CD14-positive monocyte (primary cell): ENCODE data around the gene NEK7. TPM values are rescaled to one million over a fixed set of nuclear protein-coding genes. Genes with fewer than 3 reads are reported as not detected.

Experiments used
- DNase-seq, 3 donors: peaks; one replicate each; pipeline ENCODE4 v3.0.0-alpha.2; 2011 to 2022
- H2AFZ ChIP-seq: 2 replicates; pipeline ENCODE4 v1.6.0; 2012; ENCODE audit warnings: mild to moderate bottlenecking, low read depth, low read length, inconsistent platforms; ENCODE audit not compliant: insufficient read depth, poor library complexity, severe bottlenecking
- H3K27ac ChIP-seq, 2 donors: 1 replicate in 1 of 2; 2 replicates in 1 of 2; pipeline ENCODE4 v1.5.1; 2012 to 2013; ENCODE audit warnings: low read length in 2 of 2, control low read depth in 1 of 2, inconsistent platforms in 1 of 2, low read depth in 1 of 2, mild to moderate bottlenecking in 1 of 2
- H3K27me3 ChIP-seq, 2 donors: one replicate each; pipeline versions ENCODE4 v1.6.0 to v1.6.1; 2011 to 2013; ENCODE audit warnings: low read length in 2 of 2; ENCODE audit not compliant: control insufficient read depth in 2 of 2, insufficient read depth in 2 of 2
- H3K36me3 ChIP-seq, 2 donors: replicated peaks in 1 of 2; 1 replicate in 1 of 2; 2 replicates in 1 of 2; pipeline versions ENCODE4 v1.5.1 to v1.6.1; 2012 to 2013; ENCODE audit warnings: low read length in 2 of 2, control low read depth in 1 of 2, inconsistent platforms in 1 of 2, mild to moderate bottlenecking in 1 of 2; ENCODE audit not compliant: insufficient read depth in 2 of 2, control insufficient read depth in 1 of 2
- H3K4me1 ChIP-seq, 2 donors: 1 replicate in 1 of 2; 2 replicates in 1 of 2; pipeline versions ENCODE4 v1.5.1 to v1.6.1; 2012 to 2013; ENCODE audit warnings: low read length in 2 of 2, control low read depth in 1 of 2, inconsistent platforms in 1 of 2, mild to moderate bottlenecking in 1 of 2, moderate library complexity in 1 of 2; ENCODE audit not compliant: insufficient read depth in 2 of 2, control insufficient read depth in 1 of 2
- H3K4me2 ChIP-seq: replicated peaks from 2 replicates; pipeline ENCODE3; 2012; ENCODE audit warnings: low read length, moderate library complexity, mild to moderate bottlenecking; ENCODE audit not compliant: poor library complexity, severe bottlenecking; ENCODE audit errors: extremely low read depth
- H3K4me3 ChIP-seq, 3 experiments: fragments of 200-600 bp in 1 of 3; sonication (generic) in 1 of 3; replicated peaks in 1 of 3; 1 replicate in 2 of 3; 2 replicates in 1 of 3; pipeline ENCODE4 v1.5.1; 2011 to 2013; ENCODE audit warnings: low read length in 3 of 3, mild to moderate bottlenecking in 3 of 3, control low read depth in 2 of 3, low read depth in 2 of 3, inconsistent platforms in 1 of 3, moderate library complexity in 1 of 3
- H3K79me2 ChIP-seq: 2 replicates; pipeline ENCODE4 v1.6.0; 2012; ENCODE audit warnings: mild to moderate bottlenecking, control low read depth, inconsistent platforms, low read length, moderate library complexity; ENCODE audit not compliant: insufficient read depth
- H3K9ac ChIP-seq: 2 replicates; pipeline ENCODE4 v1.6.0; 2017; ENCODE audit warnings: low read length, mild to moderate bottlenecking; ENCODE audit not compliant: insufficient read depth, poor library complexity, severe bottlenecking
- H3K9me3 ChIP-seq, 2 donors: replicated peaks in 1 of 2; 1 replicate in 1 of 2; 2 replicates in 1 of 2; pipeline versions ENCODE4 v1.5.1 to v1.6.1; 2012 to 2013; ENCODE audit warnings: low read length in 2 of 2, control low read depth in 1 of 2; ENCODE audit not compliant: control insufficient read depth in 1 of 2, insufficient read depth in 1 of 2
- H4K20me1 ChIP-seq: 2 replicates; pipeline ENCODE4 v1.6.0; 2012; ENCODE audit warnings: mild to moderate bottlenecking, low read length, control low read depth, moderate library complexity; ENCODE audit not compliant: insufficient read depth
- H3K27ac Mint-ChIP-seq, 7 donors: one replicate each; pipeline ENCODE4 v1.8.0; 2020; ENCODE audit warnings: mild to moderate bottlenecking in 7 of 7, mixed read lengths in 7 of 7, moderate library complexity in 6 of 7, inconsistent platforms in 2 of 7
- H3K27me3 Mint-ChIP-seq, 3 donors: one replicate each; pipeline ENCODE4 v1.8.0; 2021 to 2022; ENCODE audit warnings: low read depth in 3 of 3, mild to moderate bottlenecking in 3 of 3, mixed read lengths in 3 of 3, moderate library complexity in 3 of 3, inconsistent platforms in 1 of 3
- H3K36me3 Mint-ChIP-seq, 2 donors: one replicate each; pipeline ENCODE4 v1.8.0; 2020; ENCODE audit warnings: mixed read lengths in 2 of 2, inconsistent platforms in 1 of 2, mild to moderate bottlenecking in 1 of 2
- H3K4me1 Mint-ChIP-seq: one replicate; pipeline ENCODE4 v1.8.0; 2020; ENCODE audit warnings: mild to moderate bottlenecking, mixed read lengths
- H3K4me3 Mint-ChIP-seq, 2 donors: one replicate each; pipeline ENCODE4 v1.8.0; 2020; ENCODE audit warnings: mild to moderate bottlenecking in 2 of 2, mixed read lengths in 2 of 2, moderate library complexity in 1 of 2
- H3K9me3 Mint-ChIP-seq, 7 donors: one replicate each; pipeline ENCODE4 v1.8.0; 2020 to 2022; ENCODE audit warnings: mixed read lengths in 7 of 7, mild to moderate bottlenecking in 6 of 7, moderate library complexity in 6 of 7, inconsistent platforms in 2 of 7
- WGBS: methylation state at CpG from one replicate; pipeline ENCODE4 v1.1.5; 2013; ENCODE audit warnings: missing lambda C conversion rate; ENCODE audit not compliant: insufficient coverage; 5-methylcytosine and 5-hydroxymethylcytosine counted together
- intact Hi-C, 2 donors: fragments of 100-400 bp; cut with micrococcal nuclease; formaldehyde crosslinking; loops; one replicate each; pipeline versions ENCODE4 v1.15.0 to v1.15.1; 2023
- polyA plus RNA-seq, 3 donors: library from polyadenylated mRNA; depleted of rRNA in 1 of 3; unstranded in 2 of 3; stranded (reverse) in 1 of 3; fragments of 300-500 nt in 2 of 3; fragments of >200 nt in 1 of 3; fragmentation: Illumina TruSeq in 2 of 3; gene quantifications; 1 replicate in 2 of 3; 2 replicates in 1 of 3; pipeline ENCODE4 v1.2.3, GENCODE V29; 2012 to 2021
- TF ChIP-seq, protein P1 (sequence below): fragments of 200-600 bp; IDR thresholded peaks from one replicate; pipeline ENCODE4 v1.8.0; 2022; ENCODE audit warnings: antibody characterized with exemption, mild to moderate bottlenecking

Gene NEK7
- polyA plus RNA-seq, 3 donors = 16.0 to 50.1 (median 46.5) TPM

- H3K4me3 ChIP-seq = no peak overlapping the region
- H4K20me1 ChIP-seq = no peaks in the 10 kb centered on the region
- no peaks in the 10 kb centered on the region for H3K4me1 ChIP-seq
- Mint-ChIP-seq H3K9me3 (no peaks in the 10 kb centered on the region), H3K27me3 (no peaks in the 10 kb centered on the region), H3K27ac (no peak overlapping the region), H3K4me1 (no peaks in the 10 kb centered on the region), H3K36me3 (no peaks in the 10 kb centered on the region), H3K4me3 (no peak overlapping the region)
- intact Hi-C loops = no loop called here
- H3K9me3 ChIP-seq = no peaks in the 10 kb centered on the region
- no peak for DNase-seq
- TF ChIP-seq, protein P1, sequence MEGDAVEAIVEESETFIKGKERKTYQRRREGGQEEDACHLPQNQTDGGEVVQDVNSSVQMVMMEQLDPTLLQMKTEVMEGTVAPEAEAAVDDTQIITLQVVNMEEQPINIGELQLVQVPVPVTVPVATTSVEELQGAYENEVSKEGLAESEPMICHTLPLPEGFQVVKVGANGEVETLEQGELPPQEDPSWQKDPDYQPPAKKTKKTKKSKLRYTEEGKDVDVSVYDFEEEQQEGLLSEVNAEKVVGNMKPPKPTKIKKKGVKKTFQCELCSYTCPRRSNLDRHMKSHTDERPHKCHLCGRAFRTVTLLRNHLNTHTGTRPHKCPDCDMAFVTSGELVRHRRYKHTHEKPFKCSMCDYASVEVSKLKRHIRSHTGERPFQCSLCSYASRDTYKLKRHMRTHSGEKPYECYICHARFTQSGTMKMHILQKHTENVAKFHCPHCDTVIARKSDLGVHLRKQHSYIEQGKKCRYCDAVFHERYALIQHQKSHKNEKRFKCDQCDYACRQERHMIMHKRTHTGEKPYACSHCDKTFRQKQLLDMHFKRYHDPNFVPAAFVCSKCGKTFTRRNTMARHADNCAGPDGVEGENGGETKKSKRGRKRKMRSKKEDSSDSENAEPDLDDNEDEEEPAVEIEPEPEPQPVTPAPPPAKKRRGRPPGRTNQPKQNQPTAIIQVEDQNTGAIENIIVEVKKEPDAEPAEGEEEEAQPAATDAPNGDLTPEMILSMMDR = no peak
- no peaks in the 10 kb centered on the region for H3K79me2 ChIP-seq
- H3K9ac ChIP-seq = no peak overlapping the region
- H3K36me3 ChIP-seq = no peaks in the 10 kb centered on the region
- 98% methylated on average over 3 of the region's 3 CpGs for whole genome bisulfite sequencing
- no peak overlapping the region for H3K4me2 ChIP-seq
- H3K27me3 ChIP-seq = no peaks in the 10 kb centered on the region
- H2AFZ ChIP-seq = no peak overlapping the region
- H3K27ac ChIP-seq = no peak overlapping the region
Measured at GRCh38 chr1:198121056-198121826, 35.6 kb upstream of the NEK7 start.

GRCh38 chr1:198122693-198123092 is 34.1 kb upstream of the NEK7 start:
- Histone ChIP-seq H4K20me1 (no peaks in the 10 kb centered on the region), H3K4me3 (no peak overlapping the region), H3K9ac (no peak overlapping the region), H2AFZ (no peak overlapping the region), H3K79me2 (no peaks in the 10 kb centered on the region), H3K4me2 (no peak overlapping the region), H3K36me3 (no peaks in the 10 kb centered on the region), H3K4me1 (no peaks in the 10 kb centered on the region), H3K27ac (no peak overlapping the region), H3K27me3 (no peaks in the 10 kb centered on the region), H3K9me3 (no peaks in the 10 kb centered on the region)
- TF ChIP-seq, protein P1 = no peak
- no peak overlapping the region for H3K27ac Mint-ChIP-seq
- no CpG with 5 or more reads among the region's 1 CpG for WGBS
- intact Hi-C loops = no loop called here
- no peaks in the 10 kb centered on the region for H3K27me3 Mint-ChIP-seq
- H3K36me3 Mint-ChIP-seq = no peaks in the 10 kb centered on the region
- no peak for DNase-seq
- H3K4me1 Mint-ChIP-seq = no peaks in the 10 kb centered on the region
- no peak overlapping the region for H3K4me3 Mint-ChIP-seq
- H3K9me3 Mint-ChIP-seq = no peaks in the 10 kb centered on the region
